Mesodermal cell (in vitro differentiated cells): ENCODE results near the gene TYMP.

Experiments used
- H3K27ac ChIP-seq: 2 replicates; pipeline ENCODE4 v1.7.0; 2013; ENCODE audit warnings: mild to moderate bottlenecking, low read depth, low read length, moderate library complexity; ENCODE audit not compliant: severe bottlenecking
- H3K36me3 ChIP-seq: 2 replicates; pipeline ENCODE4 v1.7.1; 2013; ENCODE audit warnings: mild to moderate bottlenecking, low read length, moderate library complexity; ENCODE audit not compliant: control insufficient read depth, insufficient read depth
- H3K4me1 ChIP-seq: one replicate; pipeline ENCODE4 v1.7.1; 2013; ENCODE audit warnings: mild to moderate bottlenecking, low read length; ENCODE audit not compliant: insufficient read depth, control insufficient read depth, poor library complexity, severe bottlenecking
- H3K4me3 ChIP-seq: 2 replicates; pipeline ENCODE4 v1.7.0; 2013; ENCODE audit warnings: low read length, control low read depth, mild to moderate bottlenecking; ENCODE audit not compliant: insufficient read depth, poor library complexity, severe bottlenecking; ENCODE audit errors: extremely low read depth
- H3K9me3 ChIP-seq: 2 replicates; pipeline ENCODE4 v1.7.1; 2013; ENCODE audit warnings: mild to moderate bottlenecking, low read length, moderate library complexity; ENCODE audit not compliant: control insufficient read depth
- WGBS, 2 experiments: methylation state at CpG; one replicate each; pipeline ENCODE4 v1.1.5; 2013; ENCODE audit warnings: missing lambda C conversion rate in 2 of 2; ENCODE audit not compliant: insufficient coverage in 2 of 2; 5-methylcytosine and 5-hydroxymethylcytosine counted together

TYMP gene

GRCh38 chr22:50507991-50508884, 21.6 kb downstream of the TYMP start, which contains the start of gene NCAPH2:
Gene NCAPH2, plus strand, starts transcription at chr22:50508224. Its CDS starts 114 bp downstream, at chr22:50508338.
- H3K36me3 ChIP-seq: peaks cover 34% of the 10 kb centered on the region
- WGBS, 2 experiments: 0 to 1% methylated on average over 28 to 50 of the region's 76 CpGs
- peak within 1 kb of the TSS; percentile 94 for H3K27ac ChIP-seq
- peaks cover 13% of the 10 kb centered on the region for H3K4me1 ChIP-seq
- no peaks in the 10 kb centered on the region for H3K9me3 ChIP-seq
- H3K4me3 ChIP-seq: peak within 1 kb of the TSS; percentile 82

GRCh38 chr22:50507421-50507990, 22.3 kb downstream of the TYMP start, which contains the start of gene LMF2:
Gene LMF2, minus strand, starts transcription at chr22:50507702. Its CDS starts 27 bp downstream, at chr22:50507675.
- H3K4me1 ChIP-seq: peaks cover 13% of the 10 kb centered on the region
- peak within 1 kb of the TSS; percentile 82 for H3K4me3 ChIP-seq
- peaks cover 32% of the 10 kb centered on the region for H3K36me3 ChIP-seq
- H3K27ac ChIP-seq: peak within 1 kb of the TSS; percentile 94
- H3K9me3 ChIP-seq: no peaks in the 10 kb centered on the region
- 0 to 1% methylated on average over 19 to 24 of the region's 62 CpGs for WGBS, 2 experiments

- Histone ChIP-seq H3K9me3 (no peaks in the 10 kb centered on the region), H3K36me3 (peaks cover 25% of the 10 kb centered on the region), H3K4me3 (peak overlapping the region; percentile 82), H3K4me1 (peaks cover 13% of the 10 kb centered on the region), H3K27ac (peak overlapping the region; percentile 29)
- WGBS, 2 experiments: 42 to 56% methylated on average over 13 to 16 of the region's 21 CpGs
These were observed 23.0 kb downstream of the TYMP start for GRCh38 chr22:50506611-50507420.

- 90 to 92% methylated on average over 40 of the region's 41 CpGs for WGBS, 2 experiments
- H3K4me1 ChIP-seq: peaks cover 13% of the 10 kb centered on the region
- peak overlapping the region; percentile 82 for H3K4me3 ChIP-seq
- H3K9me3 ChIP-seq: no peaks in the 10 kb centered on the region
- H3K36me3 ChIP-seq: peaks cover 24% of the 10 kb centered on the region
- H3K27ac ChIP-seq: no peak overlapping the region
These were observed 23.8 kb downstream of the TYMP start for GRCh38 chr22:50505776-50506610.

- H3K36me3 ChIP-seq: peaks cover 24% of the 10 kb centered on the region
- H3K27ac ChIP-seq: no peak overlapping the region
- no peak overlapping the region for H3K4me3 ChIP-seq
- WGBS, 2 experiments: 89 to 90% methylated on average over 12 to 13 of the region's 14 CpGs
- no peaks in the 10 kb centered on the region for H3K9me3 ChIP-seq
- peaks cover 13% of the 10 kb centered on the region for H3K4me1 ChIP-seq
These were observed 24.5 kb downstream of the TYMP start for GRCh38 chr22:50505276-50505775.

- 95 to 96% methylated on average over 31 to 34 of the region's 44 CpGs for WGBS, 2 experiments
- Histone ChIP-seq H3K27ac (no peak overlapping the region), H3K4me1 (peaks cover 13% of the 10 kb centered on the region), H3K36me3 (peaks cover 20% of the 10 kb centered on the region), H3K9me3 (no peaks in the 10 kb centered on the region), H3K4me3 (no peak overlapping the region)
These were observed 25.2 kb downstream of the TYMP start for GRCh38 chr22:50504369-50505211.

- Histone ChIP-seq H3K4me3 (no peak overlapping the region), H3K9me3 (no peaks in the 10 kb centered on the region), H3K4me1 (peaks cover 7% of the 10 kb centered on the region), H3K36me3 (peaks cover 20% of the 10 kb centered on the region), H3K27ac (no peak overlapping the region)
- 94 to 98% methylated on average over 7 to 10 of the region's 26 CpGs for WGBS, 2 experiments
These were observed 26.2 kb downstream of the TYMP start for GRCh38 chr22:50503475-50504145.

DNA sequence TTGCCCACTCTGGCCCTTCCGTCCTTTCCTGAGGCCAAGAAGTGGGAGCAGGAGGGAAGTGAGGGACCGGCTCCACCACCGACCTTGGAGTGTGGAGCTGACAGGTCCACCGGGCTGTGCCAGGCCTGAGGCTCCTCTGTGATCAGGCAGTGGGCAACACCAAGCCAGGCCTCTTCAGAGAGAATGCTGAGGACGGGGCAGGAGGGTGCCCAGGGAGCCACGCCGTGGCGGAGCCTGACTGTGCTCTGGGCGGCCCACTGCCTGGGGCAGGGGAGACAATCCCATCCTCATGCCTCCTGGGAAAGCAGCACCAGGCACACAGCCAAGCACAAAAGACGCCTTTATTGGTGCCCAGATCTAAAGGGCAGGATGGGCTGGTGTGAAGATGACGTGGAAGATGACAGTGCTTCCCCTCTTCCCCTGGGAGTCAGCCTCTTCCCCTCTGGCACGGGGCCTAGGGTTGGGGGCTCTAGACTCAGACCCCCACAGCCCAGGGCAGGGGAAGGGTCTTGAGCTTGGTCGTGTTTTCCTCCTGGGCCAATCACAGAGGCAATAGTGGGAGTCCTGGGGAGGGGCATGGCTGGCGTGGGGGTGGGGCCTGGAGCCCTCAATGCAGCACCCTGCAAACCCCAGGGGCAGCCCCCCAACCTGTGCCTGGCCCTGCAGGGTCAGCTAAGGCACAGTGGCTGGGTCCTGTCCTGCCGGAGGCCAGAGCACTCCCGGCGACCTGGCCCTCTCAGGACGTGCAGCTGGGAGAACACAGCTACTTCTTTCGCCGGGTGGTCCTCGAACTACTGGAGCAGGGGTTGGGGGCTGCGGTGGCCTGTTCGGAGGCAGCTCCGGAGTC, 27.0 kb downstream of the TYMP start:
- peaks cover 7% of the 10 kb centered on the region for H3K4me1 ChIP-seq
- H3K27ac ChIP-seq: no peak overlapping the region
- peaks cover 20% of the 10 kb centered on the region for H3K36me3 ChIP-seq
- 92 to 96% methylated on average over 19 to 23 of the region's 24 CpGs for WGBS, 2 experiments
- no peak overlapping the region for H3K4me3 ChIP-seq
- no peaks in the 10 kb centered on the region for H3K9me3 ChIP-seq
